Measurements from ENCODE around the gene SPATS1. TPM values are rescaled to one million over a fixed set of nuclear protein-coding genes. Genes with fewer than 3 reads are reported as not detected.
"Not testable (repeated sequence)": the region's sequence is repeated elsewhere in the genome, so short reads cannot be mapped to it uniquely, and the experiment has no call there.

The SPATS1 gene
- total RNA-seq, 3 donors from 2014 or later: not detected

GRCh38 chr6:44341095-44341890 lies 1.2 kb upstream of the SPATS1 start:
- Mint-ChIP-seq H3K4me3 (no peak overlapping the region), H3K27me3 (ENCODE audit: low read depth) (peaks cover 49% of the 10 kb centered on the region)
- ATAC-seq: no peak

GRCh38 chr6:44342052-44342451 lies 398 bp upstream of the SPATS1 start:
- no peaks in the 10 kb centered on the region for H3K4me1 Mint-ChIP-seq (ENCODE audit: low read depth)
- ATAC-seq (no peak), DNase-seq (no peak)
- no peaks in the 10 kb centered on the region for H3K36me3 Mint-ChIP-seq (ENCODE audit: insufficient read depth)
- H3K4me3 Mint-ChIP-seq: no peak overlapping the region
- H3K9me3 Mint-ChIP-seq: no peaks in the 10 kb centered on the region
- H3K27me3 Mint-ChIP-seq (ENCODE audit: low read depth): peaks cover 56% of the 10 kb centered on the region

More at GRCh38 chr6:44341095-44341890, 1.2 kb upstream of the SPATS1 start:
- H3K4me1 Mint-ChIP-seq (ENCODE audit: low read depth): no peaks in the 10 kb centered on the region
- no peaks in the 10 kb centered on the region for H3K36me3 Mint-ChIP-seq (ENCODE audit: insufficient read depth)
- DNase-seq: no peak
- no peaks in the 10 kb centered on the region for H3K9me3 Mint-ChIP-seq

- not testable (repeated sequence) for H3K4me1 Mint-ChIP-seq (ENCODE audit: low read depth); DNase-seq; H3K4me3 Mint-ChIP-seq; H3K36me3 Mint-ChIP-seq (ENCODE audit: insufficient read depth); H3K9me3 Mint-ChIP-seq; ATAC-seq
- peaks cover 43% of the 10 kb centered on the region for H3K27me3 Mint-ChIP-seq (ENCODE audit: low read depth)
Observed at GRCh38 chr6:44346818-44347217, 4.4 kb downstream of the SPATS1 start.

- no peaks in the 10 kb centered on the region for H3K36me3 Mint-ChIP-seq (ENCODE audit: insufficient read depth)
Observed at GRCh38 chr6:44349904-44350649, 7.6 kb downstream of the SPATS1 start.

GRCh38 chr6:44350650-44350994 lies 8.2 kb downstream of the SPATS1 start:
- not testable (repeated sequence) for H3K27me3 Mint-ChIP-seq (ENCODE audit: low read depth)

More at GRCh38 chr6:44349904-44350649, 7.6 kb downstream of the SPATS1 start:
- ATAC-seq: no peak
- no peaks in the 10 kb centered on the region for H3K4me1 Mint-ChIP-seq (ENCODE audit: low read depth)
- no peak for DNase-seq
- peaks cover 12% of the 10 kb centered on the region for H3K27me3 Mint-ChIP-seq (ENCODE audit: low read depth)
- no peaks in the 10 kb centered on the region for H3K9me3 Mint-ChIP-seq
- H3K4me3 Mint-ChIP-seq: no peak overlapping the region

GRCh38 chr6:44352259-44352658 lies 9.8 kb downstream of the SPATS1 start:
- H3K4me1 Mint-ChIP-seq (ENCODE audit: low read depth): no peaks in the 10 kb centered on the region

More at GRCh38 chr6:44350650-44350994, 8.2 kb downstream of the SPATS1 start:
- DNase-seq; H3K36me3 Mint-ChIP-seq (ENCODE audit: insufficient read depth); H3K4me1 Mint-ChIP-seq (ENCODE audit: low read depth); ATAC-seq; H3K9me3 Mint-ChIP-seq; H3K4me3 Mint-ChIP-seq: not testable (repeated sequence)

GRCh38 chr6:44353336-44353735 lies 10.9 kb downstream of the SPATS1 start:
- ATAC-seq (no peak), DNase-seq (no peak)
- peaks cover 4% of the 10 kb centered on the region for H3K9me3 Mint-ChIP-seq
- H3K4me3 Mint-ChIP-seq: no peak overlapping the region
- H3K4me1 Mint-ChIP-seq (ENCODE audit: low read depth): no peaks in the 10 kb centered on the region
- H3K27me3 Mint-ChIP-seq (ENCODE audit: low read depth): peaks cover 7% of the 10 kb centered on the region
- H3K36me3 Mint-ChIP-seq (ENCODE audit: insufficient read depth): peaks cover 2% of the 10 kb centered on the region

More at GRCh38 chr6:44352259-44352658, 9.8 kb downstream of the SPATS1 start:
- Mint-ChIP-seq H3K4me3 (no peak overlapping the region), H3K27me3 (ENCODE audit: low read depth) (peaks cover 7% of the 10 kb centered on the region), H3K9me3 (peaks cover 4% of the 10 kb centered on the region), H3K36me3 (ENCODE audit: insufficient read depth) (peaks cover 2% of the 10 kb centered on the region)
- ATAC-seq (no peak), DNase-seq (no peak)

GRCh38 chr6:44355640-44356039 lies 13.2 kb downstream of the SPATS1 start:
- H3K4me3 Mint-ChIP-seq: no peak overlapping the region
- peaks cover 2% of the 10 kb centered on the region for H3K36me3 Mint-ChIP-seq (ENCODE audit: insufficient read depth)
- ATAC-seq (no peak), DNase-seq (no peak)
- peaks cover 4% of the 10 kb centered on the region for H3K9me3 Mint-ChIP-seq
- H3K27me3 Mint-ChIP-seq (ENCODE audit: low read depth): peaks cover 12% of the 10 kb centered on the region
- H3K4me1 Mint-ChIP-seq (ENCODE audit: low read depth): no peaks in the 10 kb centered on the region

- Mint-ChIP-seq H3K4me1 (ENCODE audit: low read depth) (no peaks in the 10 kb centered on the region), H3K4me3 (no peak overlapping the region), H3K9me3 (peaks cover 4% of the 10 kb centered on the region), H3K27me3 (ENCODE audit: low read depth) (peaks cover 12% of the 10 kb centered on the region), H3K36me3 (ENCODE audit: insufficient read depth) (peaks cover 2% of the 10 kb centered on the region)
- ATAC-seq (no peak), DNase-seq (no peak)
Observed at GRCh38 chr6:44356487-44356886, 14.0 kb downstream of the SPATS1 start.

GRCh38 chr6:44359973-44360372 lies 17.5 kb downstream of the SPATS1 start:
- ATAC-seq: no peak
- H3K4me3 Mint-ChIP-seq: no peak overlapping the region
- peaks cover 4% of the 10 kb centered on the region for H3K9me3 Mint-ChIP-seq
- no peaks in the 10 kb centered on the region for H3K4me1 Mint-ChIP-seq (ENCODE audit: low read depth)
- H3K27me3 Mint-ChIP-seq (ENCODE audit: low read depth): peaks cover 16% of the 10 kb centered on the region
- H3K36me3 Mint-ChIP-seq (ENCODE audit: insufficient read depth): peaks cover 2% of the 10 kb centered on the region
- no peak for DNase-seq

GRCh38 chr6:44361947-44362346 lies 19.5 kb downstream of the SPATS1 start:
- H3K4me3 Mint-ChIP-seq: no peak overlapping the region

GRCh38 chr6:44363377-44363926 lies 21.0 kb downstream of the SPATS1 start:
- Mint-ChIP-seq H3K27me3 (ENCODE audit: low read depth) (peaks cover 14% of the 10 kb centered on the region), H3K9me3 (no peaks in the 10 kb centered on the region), H3K4me1 (ENCODE audit: low read depth) (no peaks in the 10 kb centered on the region), H3K4me3 (no peak overlapping the region), H3K36me3 (ENCODE audit: insufficient read depth) (no peaks in the 10 kb centered on the region)
- ATAC-seq: no peak
- DNase-seq: no peak

More at GRCh38 chr6:44361947-44362346, 19.5 kb downstream of the SPATS1 start:
- Mint-ChIP-seq H3K4me1 (ENCODE audit: low read depth) (no peaks in the 10 kb centered on the region), H3K9me3 (no peaks in the 10 kb centered on the region), H3K36me3 (ENCODE audit: insufficient read depth) (peaks cover 1% of the 10 kb centered on the region), H3K27me3 (ENCODE audit: low read depth) (peaks cover 12% of the 10 kb centered on the region)
- ATAC-seq (no peak), DNase-seq (no peak)

- Mint-ChIP-seq H3K4me3 (no peak overlapping the region), H3K36me3 (ENCODE audit: insufficient read depth) (no peaks in the 10 kb centered on the region), H3K27me3 (ENCODE audit: low read depth) (peaks cover 15% of the 10 kb centered on the region), H3K9me3 (no peaks in the 10 kb centered on the region), H3K4me1 (ENCODE audit: low read depth) (no peaks in the 10 kb centered on the region)
- DNase-seq (no peak), ATAC-seq (no peak)
Observed at GRCh38 chr6:44366781-44367180, 24.3 kb downstream of the SPATS1 start.

GRCh38 chr6:44367681-44368080 lies 25.2 kb downstream of the SPATS1 start:
- no peaks in the 10 kb centered on the region for H3K9me3 Mint-ChIP-seq
- no peak overlapping the region for H3K4me3 Mint-ChIP-seq
- peak in 1 of 2 donors; percentile 23 for ATAC-seq
- no peaks in the 10 kb centered on the region for H3K4me1 Mint-ChIP-seq (ENCODE audit: low read depth)
- H3K36me3 Mint-ChIP-seq (ENCODE audit: insufficient read depth): no peaks in the 10 kb centered on the region
- no peak for DNase-seq
- peaks cover 15% of the 10 kb centered on the region for H3K27me3 Mint-ChIP-seq (ENCODE audit: low read depth)
